Ishikawa (cell line): ENCODE measurements around the gene DPEP1.
A peak's percentile ranks its signal among the peaks of the same experiment; 100 is the strongest.

Experiments used
- EGR1 ChIP-seq: IDR thresholded peaks from 2 replicates; pipeline ENCODE4 v1.6.1; 2012
- EP300 ChIP-seq: IDR thresholded peaks from 2 replicates; pipeline ENCODE4 v1.6.1; 2012; ENCODE audit warnings: borderline replicate concordance
- MAX ChIP-seq: IDR thresholded peaks from 2 replicates; pipeline ENCODE4 v1.6.1; 2012
- NFIC ChIP-seq: IDR thresholded peaks from 2 replicates; pipeline ENCODE4 v1.6.1; 2012
- RAD21 ChIP-seq: IDR thresholded peaks from 2 replicates; pipeline ENCODE4 v1.6.1; 2012; ENCODE audit warnings: low read depth
- TAF1 ChIP-seq: IDR thresholded peaks from 2 replicates; pipeline ENCODE4 v1.6.1; 2012; ENCODE audit warnings: low read depth, mild to moderate bottlenecking

GRCh38 chr16:89687092-89687940, 73.9 kb downstream of the DPEP1 start:
- TF ChIP-seq EP300, result no peak
- TF ChIP-seq NFIC, result no peak
- peak; percentile 55 for TF ChIP-seq MAX
- TF ChIP-seq RAD21, result no peak
- TF ChIP-seq EGR1, result no peak
- no peak for TF ChIP-seq TAF1
